HepG2 (cell line): ENCODE data around the gene TPRX1. TPM values are rescaled to one million over a fixed set of nuclear protein-coding genes. Genes with fewer than 3 reads are reported as not detected.

Experiments
- IKZF4 ChIP-seq: sonication (generic); formaldehyde crosslinking; IDR thresholded peaks from 2 replicates; pipeline ENCODE4 v1.5.1; 2020; ENCODE audit warnings: borderline replicate concordance, mild to moderate bottlenecking, low read depth, missing genetic modification reagents; ENCODE audit errors: not compliant biosample characterization
- RAD51 ChIP-seq: fragments of 450-650 bp; IDR thresholded peaks from 2 replicates; pipeline ENCODE4 v1.6.1; 2016; ENCODE audit warnings: borderline replicate concordance
- REPIN1 ChIP-seq: sonication (generic); formaldehyde crosslinking; IDR thresholded peaks from 2 replicates; pipeline ENCODE4 v1.8.0; 2022; ENCODE audit warnings: missing genetic modification reagents, low read depth, mild to moderate bottlenecking, borderline replicate concordance
- SMARCC2 ChIP-seq: fragments of 450-650 bp; IDR thresholded peaks from 2 replicates; pipeline ENCODE4 v1.6.1; 2017; ENCODE audit warnings: antibody characterized with exemption, mild to moderate bottlenecking
- ZNF577 ChIP-seq: sonication (generic); formaldehyde crosslinking; IDR thresholded peaks from 2 replicates; pipeline ENCODE4 v1.4.0; 2020; ENCODE audit warnings: mild to moderate bottlenecking, low read depth, missing genetic modification reagents, borderline replicate concordance
- polyA plus RNA-seq, 8 experiments: library from polyadenylated mRNA; depleted of rRNA in 3 of 8; stranded (reverse) in 7 of 8; unstranded in 1 of 8; fragments of >200 nt; fragmentation: Illumina TruSeq in 4 of 8; extraction: Trizol in 4 of 8; gene quantifications; 2 replicates each; pipeline versions ENCODE4 v1.2.1 to v1.2.3, GENCODE V29; 2011 to 2016; ENCODE audit warnings: low read depth in 4 of 8, missing spikeins in 1 of 8, mixed read lengths in 1 of 8; ENCODE audit not compliant: insufficient read depth in 1 of 8
- total RNA-seq, 5 experiments: library from RNA; depleted of rRNA; stranded (reverse); fragments of >200 nt; fragmentation: Illumina TruSeq; extraction: Trizol; gene quantifications; 2 replicates each; pipeline ENCODE4 v1.2.3, GENCODE V29; 2016; ENCODE audit warnings: low read depth in 1 of 5
- TF ChIP-seq, protein P1 (sequence below): sonication (generic); formaldehyde crosslinking; IDR thresholded peaks from 2 replicates; pipeline ENCODE4 v1.4.0; 2020; ENCODE audit warnings: missing genetic modification reagents
- TF ChIP-seq, protein P2 (sequence below): IDR thresholded peaks from 2 replicates; pipeline ENCODE4 v1.6.1; 2018; ENCODE audit warnings: missing genetic modification reagents
- TF ChIP-seq, protein P3 (sequence below): sonication (generic); formaldehyde crosslinking; IDR thresholded peaks from 2 replicates; pipeline ENCODE4 v1.8.0; 2022; ENCODE audit warnings: missing genetic modification reagents, mild to moderate bottlenecking, inconsistent platforms, borderline replicate concordance
- TF ChIP-seq, protein P4 (sequence below): sonication (generic); formaldehyde crosslinking; IDR thresholded peaks from 2 replicates; pipeline ENCODE4 v1.4.0; 2020; ENCODE audit warnings: missing genetic modification reagents
- TF ChIP-seq, protein P5 (sequence below): IDR thresholded peaks from 2 replicates; pipeline ENCODE4 v1.6.1; 2016; ENCODE audit warnings: low read depth, borderline replicate concordance
- TF ChIP-seq, protein P6 (sequence below): IDR thresholded peaks from 2 replicates; pipeline ENCODE4 v1.4.0; 2020; ENCODE audit warnings: mild to moderate bottlenecking, missing genetic modification reagents
- TF ChIP-seq, protein P7 (sequence below): sonication (generic); formaldehyde crosslinking; conservative IDR thresholded peaks from 2 replicates; pipeline ENCODE4 v1.5.0; 2020; ENCODE audit warnings: missing genetic modification reagents
- TF ChIP-seq, protein P8 (sequence below): sonication (generic); formaldehyde crosslinking; IDR thresholded peaks from 2 replicates; pipeline ENCODE4 v1.4.0; 2020; ENCODE audit warnings: missing genetic modification reagents, low read depth, mild to moderate bottlenecking, borderline replicate concordance

Gene TPRX1
- total and polyA plus RNA-seq, 2 of the 13 experiments (the other 11 are each of a cell fraction or from before 2014, with no cell fraction given) = not detected

DNA sequence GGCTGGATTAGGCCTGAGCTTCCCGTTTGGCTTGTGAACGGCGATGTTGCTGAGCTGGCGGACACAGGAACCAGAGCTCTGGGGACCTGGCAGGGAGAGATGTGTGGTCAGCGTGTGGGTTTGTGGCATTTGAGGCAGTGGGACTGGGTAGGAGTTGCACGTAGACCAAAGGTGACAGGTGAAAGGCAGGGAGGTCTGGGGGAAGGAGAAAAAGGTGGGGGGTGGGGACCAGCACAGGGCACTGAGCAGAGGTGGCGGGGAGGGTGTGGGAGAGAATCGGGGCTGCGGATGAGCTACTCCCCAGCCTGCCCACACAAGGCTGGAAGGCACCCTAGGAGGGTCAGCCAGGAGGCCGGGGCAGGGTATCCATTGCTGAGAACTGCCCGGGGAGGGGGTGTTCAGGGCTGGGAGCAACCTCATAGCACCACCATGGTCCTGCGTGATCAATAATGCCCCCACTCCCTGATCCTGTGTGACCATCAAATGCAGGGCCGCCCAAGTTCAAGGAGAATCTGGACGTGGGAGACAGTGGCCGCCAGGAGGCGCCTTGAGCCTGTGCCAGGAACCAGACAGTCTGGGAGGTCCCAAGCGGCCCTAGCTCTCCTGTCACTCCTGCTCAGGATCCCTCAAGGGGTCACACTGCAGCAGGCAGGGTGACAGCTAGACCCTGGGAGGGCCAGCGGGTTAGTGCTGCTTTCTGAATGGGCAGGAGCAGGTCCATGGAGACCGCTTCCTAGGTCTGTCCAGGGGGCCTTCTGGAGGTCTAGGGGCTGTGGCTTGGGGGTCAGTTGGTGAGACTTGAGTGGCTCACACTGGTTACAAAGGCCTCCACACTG lies 38.6 kb downstream of the TPRX1 start (continued):
- TF ChIP-seq, protein P1, sequence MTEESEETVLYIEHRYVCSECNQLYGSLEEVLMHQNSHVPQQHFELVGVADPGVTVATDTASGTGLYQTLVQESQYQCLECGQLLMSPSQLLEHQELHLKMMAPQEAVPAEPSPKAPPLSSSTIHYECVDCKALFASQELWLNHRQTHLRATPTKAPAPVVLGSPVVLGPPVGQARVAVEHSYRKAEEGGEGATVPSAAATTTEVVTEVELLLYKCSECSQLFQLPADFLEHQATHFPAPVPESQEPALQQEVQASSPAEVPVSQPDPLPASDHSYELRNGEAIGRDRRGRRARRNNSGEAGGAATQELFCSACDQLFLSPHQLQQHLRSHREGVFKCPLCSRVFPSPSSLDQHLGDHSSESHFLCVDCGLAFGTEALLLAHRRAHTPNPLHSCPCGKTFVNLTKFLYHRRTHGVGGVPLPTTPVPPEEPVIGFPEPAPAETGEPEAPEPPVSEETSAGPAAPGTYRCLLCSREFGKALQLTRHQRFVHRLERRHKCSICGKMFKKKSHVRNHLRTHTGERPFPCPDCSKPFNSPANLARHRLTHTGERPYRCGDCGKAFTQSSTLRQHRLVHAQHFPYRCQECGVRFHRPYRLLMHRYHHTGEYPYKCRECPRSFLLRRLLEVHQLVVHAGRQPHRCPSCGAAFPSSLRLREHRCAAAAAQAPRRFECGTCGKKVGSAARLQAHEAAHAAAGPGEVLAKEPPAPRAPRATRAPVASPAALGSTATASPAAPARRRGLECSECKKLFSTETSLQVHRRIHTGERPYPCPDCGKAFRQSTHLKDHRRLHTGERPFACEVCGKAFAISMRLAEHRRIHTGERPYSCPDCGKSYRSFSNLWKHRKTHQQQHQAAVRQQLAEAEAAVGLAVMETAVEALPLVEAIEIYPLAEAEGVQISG (CRISPR knock-in tag) = 0 out of 2 replicates have a peak, but pooled peaks have one; percentile 23
- TF ChIP-seq RAD51 (no peak), SMARCC2 (no peak), REPIN1 (CRISPR knock-in tag) (no peak), IKZF4 (CRISPR knock-in tag) (no peak), ZNF577 (CRISPR knock-in tag) (no peak)
- TF ChIP-seq, protein P2, sequence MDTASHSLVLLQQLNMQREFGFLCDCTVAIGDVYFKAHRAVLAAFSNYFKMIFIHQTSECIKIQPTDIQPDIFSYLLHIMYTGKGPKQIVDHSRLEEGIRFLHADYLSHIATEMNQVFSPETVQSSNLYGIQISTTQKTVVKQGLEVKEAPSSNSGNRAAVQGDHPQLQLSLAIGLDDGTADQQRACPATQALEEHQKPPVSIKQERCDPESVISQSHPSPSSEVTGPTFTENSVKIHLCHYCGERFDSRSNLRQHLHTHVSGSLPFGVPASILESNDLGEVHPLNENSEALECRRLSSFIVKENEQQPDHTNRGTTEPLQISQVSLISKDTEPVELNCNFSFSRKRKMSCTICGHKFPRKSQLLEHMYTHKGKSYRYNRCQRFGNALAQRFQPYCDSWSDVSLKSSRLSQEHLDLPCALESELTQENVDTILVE (CRISPR knock-in tag) = no peak
- TF ChIP-seq, protein P3, sequence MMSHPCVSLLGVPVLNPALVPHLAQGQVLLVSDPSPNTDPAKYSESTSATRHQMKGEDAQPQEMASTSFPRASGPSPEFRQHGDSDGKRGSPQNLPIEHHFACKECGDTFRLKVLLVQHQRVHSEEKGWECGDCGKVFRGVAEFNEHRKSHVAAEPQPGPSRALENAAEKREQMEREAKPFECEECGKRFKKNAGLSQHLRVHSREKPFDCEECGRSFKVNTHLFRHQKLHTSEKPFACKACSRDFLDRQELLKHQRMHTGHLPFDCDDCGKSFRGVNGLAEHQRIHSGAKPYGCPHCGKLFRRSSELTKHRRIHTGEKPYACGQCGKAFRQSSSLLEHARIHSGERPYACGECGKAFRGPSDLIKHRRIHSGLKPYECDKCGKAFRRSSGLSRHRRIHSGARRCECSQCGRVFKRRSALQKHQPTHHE (CRISPR knock-in tag) = no peak
- TF ChIP-seq, protein P4, sequence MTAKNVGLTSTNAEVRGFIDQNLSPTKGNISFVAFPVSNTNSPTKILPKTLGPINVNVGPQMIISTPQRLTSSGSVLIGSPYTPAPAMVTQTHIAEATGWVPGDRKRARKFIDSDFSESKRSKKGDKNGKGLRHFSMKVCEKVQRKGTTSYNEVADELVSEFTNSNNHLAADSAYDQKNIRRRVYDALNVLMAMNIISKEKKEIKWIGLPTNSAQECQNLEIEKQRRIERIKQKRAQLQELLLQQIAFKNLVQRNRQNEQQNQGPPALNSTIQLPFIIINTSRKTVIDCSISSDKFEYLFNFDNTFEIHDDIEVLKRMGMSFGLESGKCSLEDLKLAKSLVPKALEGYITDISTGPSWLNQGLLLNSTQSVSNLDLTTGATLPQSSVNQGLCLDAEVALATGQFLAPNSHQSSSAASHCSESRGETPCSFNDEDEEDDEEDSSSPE (CRISPR knock-in tag) = no peak
- TF ChIP-seq, protein P5, sequence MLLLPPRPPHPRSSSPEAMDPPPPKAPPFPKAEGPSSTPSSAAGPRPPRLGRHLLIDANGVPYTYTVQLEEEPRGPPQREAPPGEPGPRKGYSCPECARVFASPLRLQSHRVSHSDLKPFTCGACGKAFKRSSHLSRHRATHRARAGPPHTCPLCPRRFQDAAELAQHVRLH (CRISPR knock-in tag) = no peak
- TF ChIP-seq, protein P6, sequence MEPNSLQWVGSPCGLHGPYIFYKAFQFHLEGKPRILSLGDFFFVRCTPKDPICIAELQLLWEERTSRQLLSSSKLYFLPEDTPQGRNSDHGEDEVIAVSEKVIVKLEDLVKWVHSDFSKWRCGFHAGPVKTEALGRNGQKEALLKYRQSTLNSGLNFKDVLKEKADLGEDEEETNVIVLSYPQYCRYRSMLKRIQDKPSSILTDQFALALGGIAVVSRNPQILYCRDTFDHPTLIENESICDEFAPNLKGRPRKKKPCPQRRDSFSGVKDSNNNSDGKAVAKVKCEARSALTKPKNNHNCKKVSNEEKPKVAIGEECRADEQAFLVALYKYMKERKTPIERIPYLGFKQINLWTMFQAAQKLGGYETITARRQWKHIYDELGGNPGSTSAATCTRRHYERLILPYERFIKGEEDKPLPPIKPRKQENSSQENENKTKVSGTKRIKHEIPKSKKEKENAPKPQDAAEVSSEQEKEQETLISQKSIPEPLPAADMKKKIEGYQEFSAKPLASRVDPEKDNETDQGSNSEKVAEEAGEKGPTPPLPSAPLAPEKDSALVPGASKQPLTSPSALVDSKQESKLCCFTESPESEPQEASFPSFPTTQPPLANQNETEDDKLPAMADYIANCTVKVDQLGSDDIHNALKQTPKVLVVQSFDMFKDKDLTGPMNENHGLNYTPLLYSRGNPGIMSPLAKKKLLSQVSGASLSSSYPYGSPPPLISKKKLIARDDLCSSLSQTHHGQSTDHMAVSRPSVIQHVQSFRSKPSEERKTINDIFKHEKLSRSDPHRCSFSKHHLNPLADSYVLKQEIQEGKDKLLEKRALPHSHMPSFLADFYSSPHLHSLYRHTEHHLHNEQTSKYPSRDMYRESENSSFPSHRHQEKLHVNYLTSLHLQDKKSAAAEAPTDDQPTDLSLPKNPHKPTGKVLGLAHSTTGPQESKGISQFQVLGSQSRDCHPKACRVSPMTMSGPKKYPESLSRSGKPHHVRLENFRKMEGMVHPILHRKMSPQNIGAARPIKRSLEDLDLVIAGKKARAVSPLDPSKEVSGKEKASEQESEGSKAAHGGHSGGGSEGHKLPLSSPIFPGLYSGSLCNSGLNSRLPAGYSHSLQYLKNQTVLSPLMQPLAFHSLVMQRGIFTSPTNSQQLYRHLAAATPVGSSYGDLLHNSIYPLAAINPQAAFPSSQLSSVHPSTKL (CRISPR knock-in tag) = 0 out of 2 replicates have a peak, but pooled peaks have one; percentile 10
- TF ChIP-seq, protein P7, sequence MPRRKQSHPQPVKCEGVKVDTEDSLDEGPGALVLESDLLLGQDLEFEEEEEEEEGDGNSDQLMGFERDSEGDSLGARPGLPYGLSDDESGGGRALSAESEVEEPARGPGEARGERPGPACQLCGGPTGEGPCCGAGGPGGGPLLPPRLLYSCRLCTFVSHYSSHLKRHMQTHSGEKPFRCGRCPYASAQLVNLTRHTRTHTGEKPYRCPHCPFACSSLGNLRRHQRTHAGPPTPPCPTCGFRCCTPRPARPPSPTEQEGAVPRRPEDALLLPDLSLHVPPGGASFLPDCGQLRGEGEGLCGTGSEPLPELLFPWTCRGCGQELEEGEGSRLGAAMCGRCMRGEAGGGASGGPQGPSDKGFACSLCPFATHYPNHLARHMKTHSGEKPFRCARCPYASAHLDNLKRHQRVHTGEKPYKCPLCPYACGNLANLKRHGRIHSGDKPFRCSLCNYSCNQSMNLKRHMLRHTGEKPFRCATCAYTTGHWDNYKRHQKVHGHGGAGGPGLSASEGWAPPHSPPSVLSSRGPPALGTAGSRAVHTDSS = no peak
- TF ChIP-seq, protein P8, sequence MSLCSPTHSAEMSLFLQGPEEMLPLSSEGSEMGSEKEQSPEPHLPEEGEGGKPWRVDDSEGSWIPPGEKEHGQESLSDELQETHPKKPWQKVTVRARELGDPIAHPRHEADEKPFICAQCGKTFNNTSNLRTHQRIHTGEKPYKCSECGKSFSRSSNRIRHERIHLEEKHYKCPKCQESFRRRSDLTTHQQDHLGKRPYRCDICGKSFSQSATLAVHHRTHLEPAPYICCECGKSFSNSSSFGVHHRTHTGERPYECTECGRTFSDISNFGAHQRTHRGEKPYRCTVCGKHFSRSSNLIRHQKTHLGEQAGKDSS (CRISPR knock-in tag) = no peak
